ENCODE data around the gene CATSPER3. TPM values are rescaled to one million over a fixed set of nuclear protein-coding genes. Genes with fewer than 3 reads are reported as not detected.
A peak's percentile ranks its signal among the peaks of the same experiment; 100 is the strongest.

The CATSPER3 gene
- total and polyA plus RNA-seq, 11 donors = 0.38 to 0.98 (median 0.61) TPM; not detected in 2

GRCh38 chr5:135032695-135032998 lies 64.9 kb downstream of the CATSPER3 start:
- H3K27ac ChIP-seq = peak overlapping the region in 1 of 12 donors; percentile 23
- H3K4me3 ChIP-seq = peak overlapping the region in 10 of 12 donors; percentile 28 to 54 (median 42)
- peaks cover 83 to 100% (median 93%) of the 10 kb centered on the region in 9 donors for H3K27me3 ChIP-seq
- ATAC-seq (no peak), DNase-seq (no peak)
- H3K4me1 ChIP-seq = peaks cover 11 to 58% (median 22%) of the 10 kb centered on the region in 12 donors
- TF ChIP-seq POLR2A (IDR thresholded peaks at IDR 0.05) (no peak), CTCF (IDR thresholded peaks at IDR 0.05) (no peak)
- no peaks in the 10 kb centered on the region for H3K9me3 ChIP-seq
- WGBS, 4 donors = 3 to 6% (median 4%) methylated on average over 18 of the region's 18 CpGs
- H3K36me3 ChIP-seq = no peaks in the 10 kb centered on the region
- intact Hi-C loops (cut with DNase I) = no loop called here

- DNase-seq = peak in 1 of 5 donors; percentile 60
- intact Hi-C loops (cut with DNase I) = no loop called here
- Histone ChIP-seq H3K27ac (peak overlapping the region in 1 of 12 donors; percentile 23), H3K4me3 (peak overlapping the region; percentile 21 to 54 (median 40)), H3K36me3 (no peaks in the 10 kb centered on the region), H3K9me3 (no peaks in the 10 kb centered on the region), H3K4me1 (peaks cover 11 to 52% (median 22%) of the 10 kb centered on the region in 12 donors), H3K27me3 (peaks cover 83 to 100% (median 93%) of the 10 kb centered on the region in 9 donors)
- no peak for ATAC-seq
- no peak for TF ChIP-seq CTCF (IDR thresholded peaks at IDR 0.05)
- TF ChIP-seq POLR2A (IDR thresholded peaks at IDR 0.05) = no peak
- WGBS, 4 donors = 1 to 2% (median 2%) methylated on average over 33 to 89 of the region's 89 CpGs
These were observed 65.5 kb downstream of the CATSPER3 start for GRCh38 chr5:135032999-135033861.

- intact Hi-C loops (cut with DNase I) = no loop called here
- Histone ChIP-seq H3K4me3 (peak within 1 kb of the TSS; percentile 21 to 54 (median 40)), H3K4me1 (peaks cover 11 to 47% (median 23%) of the 10 kb centered on the region in 12 donors), H3K36me3 (no peaks in the 10 kb centered on the region), H3K27ac (peak within 1 kb of the TSS in 1 of 12 donors; percentile 54), H3K9me3 (no peaks in the 10 kb centered on the region), H3K27me3 (peaks cover 84 to 100% (median 95%) of the 10 kb centered on the region in 9 donors)
- 0 to 1% (median 1%) methylated on average over 10 to 49 of the region's 49 CpGs; no CpG with 5 or more reads in 1 of the 4 donors for WGBS, 4 donors
- TF ChIP-seq CTCF (IDR thresholded peaks at IDR 0.05) (no peak), POLR2A (IDR thresholded peaks at IDR 0.05) (no peak)
- peak in 1 of 5 donors; percentile 37 for DNase-seq
- peak in 2 of 4 donors; percentile 19 to 28 for ATAC-seq
These were observed 66.2 kb downstream of the CATSPER3 start, which contains the start of gene PITX1 for GRCh38 chr5:135033901-135034235. TSS of gene PITX1 (minus strand) at chr5:135034228. CDS start at chr5:135033881, 347 bp downstream.

- H3K27ac ChIP-seq = peak overlapping the region in 1 of 12 donors; percentile 54
- 6 to 18% (median 8%) methylated on average over 30 to 62 of the region's 65 CpGs for WGBS, 4 donors
- H3K27me3 ChIP-seq = peaks cover 83 to 100% (median 95%) of the 10 kb centered on the region in 9 donors
- TF ChIP-seq POLR2A (IDR thresholded peaks at IDR 0.05) (no peak), CTCF (IDR thresholded peaks at IDR 0.05) (no peak)
- peak overlapping the region in 9 of 12 donors; percentile 24 to 54 (median 42) for H3K4me3 ChIP-seq
- DNase-seq (peak in 1 of 5 donors; percentile 44), ATAC-seq (no peak)
- peaks cover 11 to 48% (median 28%) of the 10 kb centered on the region in 12 donors for H3K4me1 ChIP-seq
- intact Hi-C loops (cut with DNase I) = no loop called here
- H3K36me3 ChIP-seq = no peaks in the 10 kb centered on the region
- H3K9me3 ChIP-seq = no peaks in the 10 kb centered on the region
These were observed 66.7 kb downstream of the CATSPER3 start for GRCh38 chr5:135034236-135034962.

Data from heart left ventricle (tissue), 16 donors.